HG02870 (cell line): Measurements from ENCODE around the gene CFL1.
"Not testable (repeated sequence)": the region's sequence is repeated elsewhere in the genome, so short reads cannot be mapped to it uniquely, and the experiment has no call there.

Source experiments
- ATAC-seq: cut with Tn5 transposase; IDR thresholded peaks from one replicate; pipeline ENCODE4 v1.9.1; 2021; ENCODE audit warnings: mild to moderate bottlenecking, moderate library complexity; ENCODE audit not compliant: unreplicated experiment

The CFL1 gene

GRCh38 chr11:65857853-65858680 lies at the start of gene CFL1:
Gene CFL1 (minus strand): TSS chr11:65858180. CDS start chr11:65858099, 81 bp downstream.
- ATAC-seq: peak; percentile 44

- no peak for ATAC-seq
Measured at GRCh38 chr11:65906602-65907001, 48.6 kb upstream of the CFL1 start.

GRCh38 chr11:65903715-65904114 lies 45.7 kb upstream of the CFL1 start:
- no peak for ATAC-seq

- ATAC-seq: no peak
Measured at GRCh38 chr11:65903068-65903481, 45.1 kb upstream of the CFL1 start.

- ATAC-seq: no peak
Measured at GRCh38 chr11:65900899-65901180, 42.9 kb upstream of the CFL1 start.

GRCh38 chr11:65900125-65900898 lies 42.3 kb upstream of the CFL1 start, which contains the start of gene FOSL1:
Gene FOSL1 (minus strand): TSS chr11:65900388. CDS start chr11:65900339, 49 bp downstream.
- peak; percentile 76 for ATAC-seq

GRCh38 chr11:65899356-65900124 lies 41.6 kb upstream of the CFL1 start:
- ATAC-seq: no peak

GRCh38 chr11:65898656-65899355 lies 40.8 kb upstream of the CFL1 start:
- no peak for ATAC-seq

- ATAC-seq: no peak
Measured at GRCh38 chr11:65897020-65897471, 39.1 kb upstream of the CFL1 start.

GRCh38 chr11:65896034-65896999 lies 38.3 kb upstream of the CFL1 start:
- no peak for ATAC-seq

GRCh38 chr11:65895482-65895981 lies 37.6 kb upstream of the CFL1 start:
- ATAC-seq: no peak

- ATAC-seq: no peak
Measured at GRCh38 chr11:65894034-65894591, 36.1 kb upstream of the CFL1 start.

- ATAC-seq: no peak
Measured at GRCh38 chr11:65892661-65893317, 34.8 kb upstream of the CFL1 start.

- ATAC-seq: not testable (repeated sequence)
Measured at GRCh38 chr11:65892137-65892540, 34.2 kb upstream of the CFL1 start.

GRCh38 chr11:65891219-65892136 lies 33.5 kb upstream of the CFL1 start:
- no peak for ATAC-seq

- ATAC-seq: peak; percentile 51
Measured at GRCh38 chr11:65890324-65891218, 32.6 kb upstream of the CFL1 start, which contains the start of gene CCDC85B. Gene CCDC85B (plus strand): TSS chr11:65890673. CDS start chr11:65890784, 111 bp downstream.
